HCT116 (cell line): ENCODE results near the gene RBM8A. TPM values are rescaled to one million over a fixed set of nuclear protein-coding genes. Genes with fewer than 3 reads are reported as not detected.

Experiments used
- ATAC-seq: fragments of 200-7000 bp; cut with Tn5 transposase; 2 replicates; pipeline ENCODE4 v1.9.1; 2020; ENCODE audit warnings: mild to moderate bottlenecking, moderate library complexity
- BruUV-seq: library from RNA; stranded (reverse); fragments of 400-500 nt; replicated peaks from 2 replicates; lab custom pipeline; 2021; lab: Mats Ljungman, UMichigan
- CTCF ChIA-PET: fragments of 300-600 bp; sonication (Branson Sonifier 250); formaldehyde crosslinking; loops from one replicate; lab custom pipeline; 2021; ENCODE audit warnings: antibody characterized with exemption; lab: Charles Lee
- POLR2A ChIA-PET: fragments of 300-600, 350-600 bp; sonication (Branson Sonifier 250); formaldehyde crosslinking; loops from one replicate; lab custom pipeline; 2021; ENCODE audit warnings: antibody characterized with exemption; lab: Charles Lee
- RAD21 ChIA-PET, 2 experiments: fragments of 300-600 bp; sonication (Branson Sonifier 250); formaldehyde crosslinking; loops; one replicate each; lab custom pipeline; 2023; ENCODE audit warnings: low total read pairs in 2 of 2; ENCODE audit not compliant: uncharacterized antibody in 2 of 2, unreplicated experiment in 2 of 2, low non-redundant PET in 1 of 2; lab: Charles Lee
- DNase-seq: peaks from one replicate; pipeline ENCODE4 v3.0.0-alpha.2; 2010; ENCODE audit warnings: low read depth, low spot score
- H2AFZ ChIP-seq: fragments of 200-600 bp; shearing (Covaris generic), sonication (generic); 2 replicates; pipeline ENCODE4 v1.6.1; 2017; ENCODE audit warnings: low read depth, mixed run types, mixed read lengths, antibody characterized with exemption, low read length; ENCODE audit not compliant: poor library complexity, severe bottlenecking
- H3K27ac ChIP-seq: 2 replicates; pipeline ENCODE4 v1.5.1; 2012; ENCODE audit warnings: low read depth, low read length
- H3K27me3 ChIP-seq: fragments of 200-600 bp; sonication (generic); 2 replicates; pipeline ENCODE4 v1.6.1; 2016; ENCODE audit warnings: mixed run types, low read length, mixed read lengths; ENCODE audit not compliant: insufficient read depth
- H3K36me3 ChIP-seq, 2 experiments: fragments of 200-500 bp in 1 of 2; fragments of 200-600 bp in 1 of 2; sonication (Bioruptor generic) in 1 of 2; sonication (generic) in 1 of 2; 2 replicates each; pipeline versions ENCODE4 v1.5.1 to v1.6.1; 2014 to 2016; ENCODE audit warnings: low read length in 2 of 2, inconsistent platforms in 1 of 2, mixed read lengths in 1 of 2, mixed run types in 1 of 2; ENCODE audit not compliant: insufficient read depth in 2 of 2, control insufficient read depth in 1 of 2
- H3K4me1 ChIP-seq, 2 experiments: fragments of 200-600 bp in 1 of 2; sonication (generic) in 1 of 2; 2 replicates each; pipeline versions ENCODE4 v1.5.1 to v1.6.1; 2012 to 2017; ENCODE audit warnings: low read length in 2 of 2, inconsistent platforms in 1 of 2, mild to moderate bottlenecking in 1 of 2, mixed read lengths in 1 of 2, mixed run types in 1 of 2, moderate library complexity in 1 of 2; ENCODE audit not compliant: insufficient read depth in 2 of 2, control insufficient read depth in 1 of 2
- H3K4me2 ChIP-seq: fragments of 200-600 bp; sonication (generic); 2 replicates; pipeline ENCODE4 v1.6.1; 2017; ENCODE audit warnings: mixed run types, low read length, mixed read lengths
- H3K4me3 ChIP-seq, 2 experiments: fragments of 200-600 bp in 1 of 2; sonication (generic) in 1 of 2; replicated peaks in 1 of 2; 2 replicates each; pipeline ENCODE4 v1.5.1; 2011 to 2016; ENCODE audit warnings: low read length in 2 of 2, control low read depth in 1 of 2, low read depth in 1 of 2, mild to moderate bottlenecking in 1 of 2, mixed read lengths in 1 of 2, mixed run types in 1 of 2
- H3K79me2 ChIP-seq: fragments of 200-600 bp; sonication (generic); 2 replicates; pipeline ENCODE4 v1.6.1; 2017; ENCODE audit warnings: mild to moderate bottlenecking, mixed run types, low read length, moderate library complexity, mixed read lengths; ENCODE audit not compliant: insufficient read depth
- H3K9ac ChIP-seq: fragments of 200-600 bp; sonication (generic); 2 replicates; pipeline ENCODE4 v1.6.1; 2016; ENCODE audit warnings: low read length, mixed read lengths
- H3K9me2 ChIP-seq: fragments of 200-600 bp; sonication (generic), shearing (Covaris generic); 2 replicates; pipeline ENCODE4 v1.6.1; 2017; ENCODE audit warnings: mixed run types, mild to moderate bottlenecking, moderate library complexity; ENCODE audit not compliant: insufficient read depth
- H3K9me3 ChIP-seq, 2 experiments: fragments of 200-500 bp in 1 of 2; fragments of 200-600 bp in 1 of 2; sonication (Bioruptor generic) in 1 of 2; sonication (generic) in 1 of 2; 2 replicates each; pipeline ENCODE4 v1.6.1; 2014 to 2017; ENCODE audit warnings: low read length in 2 of 2, mixed read lengths in 2 of 2, inconsistent platforms in 1 of 2, low read depth in 1 of 2, mild to moderate bottlenecking in 1 of 2, mixed run types in 1 of 2, moderate library complexity in 1 of 2; ENCODE audit not compliant: control insufficient read depth in 1 of 2, insufficient read depth in 1 of 2
- H4K20me1 ChIP-seq: fragments of 200-600 bp; sonication (generic), shearing (Covaris generic); 2 replicates; pipeline ENCODE4 v1.6.1; 2017; ENCODE audit warnings: mixed run types, mild to moderate bottlenecking, moderate library complexity; ENCODE audit not compliant: insufficient read depth
- CBX3 ChIP-seq: IDR thresholded peaks from 2 replicates; pipeline ENCODE4 v1.6.1; 2012; ENCODE audit warnings: low read depth
- CEBPB ChIP-seq: IDR thresholded peaks from 2 replicates; pipeline ENCODE4 v1.6.1; 2012; ENCODE audit warnings: low read depth
- EGR1 ChIP-seq: IDR thresholded peaks from 2 replicates; pipeline ENCODE4 v1.6.1; 2012; ENCODE audit warnings: low read depth
- ELF1 ChIP-seq: IDR thresholded peaks from 2 replicates; pipeline ENCODE4 v1.6.1; 2012; ENCODE audit warnings: low read depth, borderline replicate concordance
- EZH2 ChIP-seq: fragments of 200-600 bp; sonication (generic); IDR thresholded peaks from 2 replicates; pipeline ENCODE4 v1.6.1; 2017; ENCODE audit warnings: antibody characterized with exemption, mixed run types
- EZH2phosphoT487 ChIP-seq: fragments of 200-600 bp; IDR thresholded peaks from 2 replicates; pipeline ENCODE4 v1.6.1; 2018; ENCODE audit warnings: antibody characterized with exemption, borderline replicate concordance
- FOSL1 ChIP-seq: IDR thresholded peaks from 2 replicates; pipeline ENCODE4 v1.6.1; 2012; ENCODE audit warnings: low read depth
- JUND ChIP-seq: IDR thresholded peaks from 2 replicates; pipeline ENCODE4 v1.6.1; 2012
- POLR2AphosphoS5 ChIP-seq: IDR thresholded peaks from 2 replicates; pipeline ENCODE4 v1.6.1; 2011; ENCODE audit warnings: mild to moderate bottlenecking, low read depth, low read length, moderate library complexity
- SIN3A ChIP-seq: IDR thresholded peaks from 2 replicates; pipeline ENCODE4 v1.6.1; 2012; ENCODE audit warnings: low read depth
- SP1 ChIP-seq: IDR thresholded peaks from 2 replicates; pipeline ENCODE4 v1.6.1; 2012; ENCODE audit warnings: low read depth
- SRF ChIP-seq: IDR thresholded peaks from 2 replicates; pipeline ENCODE4 v1.6.1; 2012; ENCODE audit warnings: low read depth
- TCF7L2 ChIP-seq: IDR thresholded peaks from 2 replicates; pipeline ENCODE4 v1.7.0; 2011; ENCODE audit warnings: borderline replicate concordance, inconsistent platforms; ENCODE audit not compliant: insufficient read depth, insufficient read length; ENCODE audit errors: extremely low read depth
- ZBTB33 ChIP-seq: IDR thresholded peaks from 2 replicates; pipeline ENCODE4 v1.6.1; 2011; ENCODE audit warnings: mild to moderate bottlenecking, low read length, moderate library complexity; ENCODE audit not compliant: insufficient replicate concordance; ENCODE audit errors: extremely low read depth
- ZFX ChIP-seq: fragments of 450-650 bp; IDR thresholded peaks from 2 replicates; pipeline ENCODE4 v1.6.1; 2017
- intact Hi-C: fragments of 100-400 bp; cut with micrococcal nuclease; formaldehyde crosslinking; loops from 2 replicates; pipeline ENCODE4 v1.10.0; 2022
- total RNA-seq: library from RNA; stranded (reverse); gene quantifications from one replicate; pipeline ENCODE4 v1.2.1, GENCODE V29; 2021; ENCODE audit not compliant: unreplicated experiment
- TF ChIP-seq, protein P1 (sequence below), 3 experiments: fragments of 200-600 bp in 1 of 3; sonication (generic) in 1 of 3; IDR thresholded peaks in 2 of 3; conservative IDR thresholded peaks in 1 of 3; 2 replicates each; pipeline ENCODE4 v1.5.1; 2012 to 2017; ENCODE audit warnings: low read depth in 2 of 3, low read length in 2 of 3, antibody characterized with exemption in 1 of 3, borderline replicate concordance in 1 of 3, control low read depth in 1 of 3, mild to moderate bottlenecking in 1 of 3, mixed read lengths in 1 of 3, mixed run types in 1 of 3, moderate library complexity in 1 of 3; ENCODE audit not compliant: insufficient read depth in 1 of 3

RBM8A gene
- total RNA-seq, 1 experiment from 2014 or later, result 195 TPM

GRCh38 chr1:145974721-145975120 lies 47.4 kb upstream of the RBM8A start:
- Histone ChIP-seq H3K79me2 (no peaks in the 10 kb centered on the region), H3K27me3 (no peaks in the 10 kb centered on the region), H3K4me3 (no peak overlapping the region), H2AFZ (no peak overlapping the region), H3K27ac (no peak overlapping the region), H3K4me1 (peaks cover 19 to 27% of the 10 kb centered on the region in 2 experiments), H3K36me3 (no peaks in the 10 kb centered on the region), H3K4me2 (no peak overlapping the region), H3K9me2 (no peaks in the 10 kb centered on the region), H3K9ac (no peak overlapping the region), H3K9me3 (no peaks in the 10 kb centered on the region), H4K20me1 (no peaks in the 10 kb centered on the region)
- no TSS peak for BruUV-seq
- DNase-seq (no peak), ATAC-seq (no peak)
- TF ChIP-seq, protein P1, sequence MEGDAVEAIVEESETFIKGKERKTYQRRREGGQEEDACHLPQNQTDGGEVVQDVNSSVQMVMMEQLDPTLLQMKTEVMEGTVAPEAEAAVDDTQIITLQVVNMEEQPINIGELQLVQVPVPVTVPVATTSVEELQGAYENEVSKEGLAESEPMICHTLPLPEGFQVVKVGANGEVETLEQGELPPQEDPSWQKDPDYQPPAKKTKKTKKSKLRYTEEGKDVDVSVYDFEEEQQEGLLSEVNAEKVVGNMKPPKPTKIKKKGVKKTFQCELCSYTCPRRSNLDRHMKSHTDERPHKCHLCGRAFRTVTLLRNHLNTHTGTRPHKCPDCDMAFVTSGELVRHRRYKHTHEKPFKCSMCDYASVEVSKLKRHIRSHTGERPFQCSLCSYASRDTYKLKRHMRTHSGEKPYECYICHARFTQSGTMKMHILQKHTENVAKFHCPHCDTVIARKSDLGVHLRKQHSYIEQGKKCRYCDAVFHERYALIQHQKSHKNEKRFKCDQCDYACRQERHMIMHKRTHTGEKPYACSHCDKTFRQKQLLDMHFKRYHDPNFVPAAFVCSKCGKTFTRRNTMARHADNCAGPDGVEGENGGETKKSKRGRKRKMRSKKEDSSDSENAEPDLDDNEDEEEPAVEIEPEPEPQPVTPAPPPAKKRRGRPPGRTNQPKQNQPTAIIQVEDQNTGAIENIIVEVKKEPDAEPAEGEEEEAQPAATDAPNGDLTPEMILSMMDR (IDR thresholded peaks at IDR 0.05 in 2 of 3, conservative IDR thresholded peaks at IDR 0.05 in 1 of 3; ENCODE audit: borderline replicate concordance in 1 of 3, insufficient read depth in 1 of 3, low read depth in 2 of 3, low read length in 2 of 3), result no peak
- TF ChIP-seq ELF1, result no peak
- TF ChIP-seq SP1, result no peak
- TF ChIP-seq ZBTB33, result no peak
- POLR2A ChIA-PET, result no interaction called here
- RAD21 ChIA-PET, result no interaction called here
- intact Hi-C loops, result loop anchor here (5.0 kb wide), 1 partner anchor 82 kb away; no protein-coding TSS in a partner anchor
- CTCF ChIA-PET, result no interaction called here

- no peaks in the 10 kb centered on the region for H3K27me3 ChIP-seq
- intact Hi-C loops, result no loop called here
- no peak for DNase-seq
- no peak for ATAC-seq
- no peak overlapping the region for H3K27ac ChIP-seq
- ChIA-PET RAD21 (no interaction called here), CTCF (no interaction called here), POLR2A (no interaction called here)
- H3K9ac ChIP-seq, result no peak overlapping the region
- no peaks in the 10 kb centered on the region for H3K9me3 ChIP-seq
- H3K36me3 ChIP-seq, result no peaks in the 10 kb centered on the region
- no peaks in the 10 kb centered on the region for H3K9me2 ChIP-seq
- no peak overlapping the region for H3K4me3 ChIP-seq
- no TSS peak for BruUV-seq
- no peak overlapping the region for H3K4me2 ChIP-seq
- no peaks in the 10 kb centered on the region for H4K20me1 ChIP-seq
- H2AFZ ChIP-seq, result no peak overlapping the region
- H3K4me1 ChIP-seq, result peaks cover 0 to 6% of the 10 kb centered on the region in 2 experiments; a peak in 2 of 4 replicates
- H3K79me2 ChIP-seq, result no peaks in the 10 kb centered on the region
- no peak for TF ChIP-seq TCF7L2
- no peak for TF ChIP-seq SRF
- TF ChIP-seq EZH2, result no peak
- no peak for TF ChIP-seq POLR2AphosphoS5
- TF ChIP-seq ZFX, result no peak
- no peak for TF ChIP-seq SIN3A
- TF ChIP-seq CEBPB, result no peak
- TF ChIP-seq SP1, result no peak
- no peak for TF ChIP-seq ZBTB33
- no peak for TF ChIP-seq JUND
- no peak for TF ChIP-seq EZH2phosphoT487
- TF ChIP-seq EGR1, result no peak
- no peak for TF ChIP-seq CBX3
- no peak for TF ChIP-seq ELF1
- TF ChIP-seq FOSL1, result no peak
These were observed 45.3 kb upstream of the RBM8A start for GRCh38 chr1:145972580-145972979.
